CD4-positive, alpha-beta T cell (primary cell): ENCODE data around the gene SENP7. TPM values are rescaled to one million over a fixed set of nuclear protein-coding genes. Genes with fewer than 3 reads are reported as not detected.

ENCODE experiments used
- ATAC-seq: fragments of 200-7000 bp; cut with Tn5 transposase; one replicate; pipeline ENCODE4 v1.10.0; 2022; ENCODE audit warnings: mild to moderate bottlenecking; ENCODE audit not compliant: poor library complexity
- CTCF ChIA-PET: fragments of 350-600 bp; sonication (Branson Sonifier 250); formaldehyde crosslinking; loops from one replicate; lab custom pipeline; 2021; ENCODE audit warnings: antibody characterized with exemption, inconsistent platforms; lab: Charles Lee
- POLR2A ChIA-PET: fragments of 350-600 bp; sonication (Branson Sonifier 250); formaldehyde crosslinking; loops from one replicate; lab custom pipeline; 2021; ENCODE audit warnings: antibody characterized with exemption, inconsistent platforms; lab: Charles Lee
- DNase-seq, 14 experiments: peaks; one replicate each; pipeline ENCODE4 v3.0.0-alpha.2; 2013 to 2020; ENCODE audit warnings: mixed read lengths in 2 of 14
- H3K27ac ChIP-seq, 2 donors: one replicate each; pipeline versions ENCODE4 v1.5.1 to v1.7.0; 2013; ENCODE audit warnings: low read length in 2 of 2, low read depth in 1 of 2, mild to moderate bottlenecking in 1 of 2
- H3K27me3 ChIP-seq, 2 experiments: 1 replicate in 1 of 2; 2 replicates in 1 of 2; pipeline versions ENCODE4 v1.6.1 to v1.7.0; 2013; ENCODE audit warnings: low read length in 2 of 2, control low read depth in 1 of 2, mild to moderate bottlenecking in 1 of 2, moderate library complexity in 1 of 2; ENCODE audit not compliant: insufficient read depth in 2 of 2, control insufficient read depth in 1 of 2
- H3K36me3 ChIP-seq: one replicate; pipeline ENCODE4 v1.6.1; 2013; ENCODE audit warnings: low read length, control low read depth; ENCODE audit not compliant: insufficient read depth
- H3K4me1 ChIP-seq: one replicate; pipeline ENCODE4 v1.6.1; 2013; ENCODE audit warnings: low read length, control low read depth; ENCODE audit not compliant: insufficient read depth
- H3K4me3 ChIP-seq: one replicate; pipeline ENCODE4 v1.5.1; 2013; ENCODE audit warnings: mild to moderate bottlenecking, low read length, moderate library complexity
- H3K9me3 ChIP-seq, 2 experiments: 1 replicate in 1 of 2; 2 replicates in 1 of 2; pipeline versions ENCODE4 v1.6.1 to v1.7.0; 2013; ENCODE audit warnings: low read length in 2 of 2, mild to moderate bottlenecking in 2 of 2, control low read depth in 1 of 2, moderate library complexity in 1 of 2; ENCODE audit not compliant: control insufficient read depth in 1 of 2, insufficient read depth in 1 of 2
- H3K27ac Mint-ChIP-seq: one replicate; pipeline ENCODE4 v1.8.0; 2020; ENCODE audit warnings: mixed read lengths
- H3K27me3 Mint-ChIP-seq: one replicate; pipeline ENCODE4 v1.8.0; 2021; ENCODE audit warnings: mixed read lengths
- H3K36me3 Mint-ChIP-seq: one replicate; pipeline ENCODE4 v1.8.0; 2021; ENCODE audit warnings: low read depth, mixed read lengths
- H3K4me1 Mint-ChIP-seq: one replicate; pipeline ENCODE4 v1.8.0; 2021; ENCODE audit warnings: low read depth, mixed read lengths
- H3K4me3 Mint-ChIP-seq: one replicate; pipeline ENCODE4 v1.8.0; 2020; ENCODE audit warnings: mild to moderate bottlenecking, mixed read lengths
- H3K9me3 Mint-ChIP-seq: one replicate; pipeline ENCODE4 v1.8.0; 2020; ENCODE audit warnings: mixed read lengths
- CTCF ChIP-seq: fragments of 200-600 bp; IDR thresholded peaks from one replicate; pipeline ENCODE4 v1.8.0; 2022; ENCODE audit warnings: antibody characterized with exemption, mild to moderate bottlenecking
- intact Hi-C, 2 experiments: fragments of 100-400 bp; cut with DNase I in 1 of 2; cut with micrococcal nuclease in 1 of 2; formaldehyde crosslinking; loops; one replicate each; pipeline versions ENCODE4 v1.15.1 to v1.9.0; 2023 to 2025; cut with DNase I, micrococcal nuclease
- total RNA-seq, 174 experiments: library from RNA in 2 of 174; stranded (reverse) in 2 of 174; gene quantifications; one replicate each; pipeline ENCODE4 v1.2.3 and lab custom pipeline; 2021 to 2026

Gene SENP7
- total RNA-seq, 2 experiments from 2014 or later = 37.5 to 39.3 TPM

GRCh38 chr3:101383656-101384055, 129.4 kb downstream of the SENP7 start:
- Mint-ChIP-seq H3K27me3 (no peaks in the 10 kb centered on the region), H3K9me3 (peaks cover under 1% of the 10 kb centered on the region), H3K4me3 (no peak overlapping the region), H3K36me3 (peaks cover 38% of the 10 kb centered on the region), H3K4me1 (peaks cover 74% of the 10 kb centered on the region), H3K27ac (no peak overlapping the region)
- intact Hi-C loops = loop anchor here (5.0 kb wide), 4 partner anchors 139 to 1066 kb away; partner anchors contain the start of gene PCNP (in 1 of the 2)
- ATAC-seq (no peak), DNase-seq (no peak)
- H3K27me3 ChIP-seq = no peaks in the 10 kb centered on the region
- ChIA-PET POLR2A (no interaction called here), CTCF (no interaction called here)
- H3K9me3 ChIP-seq = peaks cover 0 to 11% of the 10 kb centered on the region in 2 experiments
- H3K36me3 ChIP-seq = peaks cover 19% of the 10 kb centered on the region
- peaks cover 25% of the 10 kb centered on the region for H3K4me1 ChIP-seq
- H3K4me3 ChIP-seq = no peak overlapping the region
- TF ChIP-seq CTCF = no peak
- no peak overlapping the region for H3K27ac ChIP-seq

GRCh38 chr3:101383156-101383575, 129.8 kb downstream of the SENP7 start:
- H3K9me3 ChIP-seq = peaks cover 0 to 11% of the 10 kb centered on the region in 2 experiments
- H3K27ac ChIP-seq = no peak overlapping the region
- no peaks in the 10 kb centered on the region for H3K9me3 Mint-ChIP-seq
- H3K4me3 Mint-ChIP-seq = no peak overlapping the region
- peaks cover 19% of the 10 kb centered on the region for H3K36me3 ChIP-seq
- H3K27me3 Mint-ChIP-seq = no peaks in the 10 kb centered on the region
- ChIA-PET POLR2A (interaction anchor here (0.6 kb wide), 1 partner anchor 192 kb away, joined by 4 read pairs; no protein-coding TSS in a partner anchor), CTCF (no interaction called here)
- peaks cover 24% of the 10 kb centered on the region for H3K4me1 ChIP-seq
- H3K4me1 Mint-ChIP-seq = peaks cover 74% of the 10 kb centered on the region
- ATAC-seq (no peak), DNase-seq (no peak)
- no peak overlapping the region for H3K27ac Mint-ChIP-seq
- TF ChIP-seq CTCF = no peak
- H3K27me3 ChIP-seq = no peaks in the 10 kb centered on the region
- H3K36me3 Mint-ChIP-seq = peaks cover 37% of the 10 kb centered on the region
- intact Hi-C loops = loop anchor here (5.0 kb wide), 4 partner anchors 139 to 1066 kb away; partner anchors contain the start of gene PCNP (in 1 of the 2)
- H3K4me3 ChIP-seq = no peak overlapping the region

- Mint-ChIP-seq H3K27me3 (no peaks in the 10 kb centered on the region), H3K9me3 (no peaks in the 10 kb centered on the region), H3K4me3 (no peak overlapping the region), H3K4me1 (peaks cover 75% of the 10 kb centered on the region), H3K36me3 (peaks cover 35% of the 10 kb centered on the region), H3K27ac (peak overlapping the region; percentile 45)
- H3K27me3 ChIP-seq = no peaks in the 10 kb centered on the region
- intact Hi-C loops = loop anchor here (5.0 kb wide), 4 partner anchors 140 to 1065 kb away; partner anchors contain the start of gene PCNP (in 1 of the 2)
- H3K4me3 ChIP-seq = no peak overlapping the region
- peak; percentile 34 for TF ChIP-seq CTCF
- H3K36me3 ChIP-seq = peaks cover 12% of the 10 kb centered on the region
- ChIA-PET CTCF (interaction anchor here (0.8 to 1.4 kb wide), 5 partner anchors 12 to 311 kb away, joined by 3 to 9 read pairs (median 4); partner anchors contain the start of gene PCNP), POLR2A (interaction anchor here (1.0 to 1.4 kb wide), 3 partner anchors 137 to 191 kb away, joined by 3 to 9 read pairs (median 3); partner anchors contain the start of gene TRMT10C)
- H3K27ac ChIP-seq = no peak overlapping the region
- peaks cover 11% of the 10 kb centered on the region for H3K4me1 ChIP-seq
- no peaks in the 10 kb centered on the region for H3K9me3 ChIP-seq
- ATAC-seq = peak; percentile 59
- peak in 3 of 14 experiments; percentile 55 to 64 (median 56) for DNase-seq
These were observed 131.2 kb downstream of the SENP7 start for GRCh38 chr3:101381809-101382208.
